Epithelial cell of esophagus (primary cell): ENCODE measurements around the gene ARID1B.

ENCODE experiments used
- DNase-seq: peaks from one replicate; pipeline ENCODE4 v3.0.0; 2010; ENCODE audit warnings: low read depth
- H3K4me3 ChIP-seq: 2 replicates; pipeline ENCODE4 v1.5.1; 2011; ENCODE audit warnings: mild to moderate bottlenecking, low read length, control low read depth
- CTCF ChIP-seq: IDR thresholded peaks from 2 replicates; pipeline ENCODE4 v1.5.1; 2011; ENCODE audit warnings: low read depth, mild to moderate bottlenecking, low read length, control low read depth, inconsistent platforms; ENCODE audit not compliant: insufficient read depth; ENCODE audit errors: missing control alignments

The ARID1B gene

GRCh38 chr6:157158456-157158855 lies 381.3 kb downstream of the ARID1B start:
- no peak for DNase-seq
- no peak for TF ChIP-seq CTCF
- no peak overlapping the region for H3K4me3 ChIP-seq

DNA sequence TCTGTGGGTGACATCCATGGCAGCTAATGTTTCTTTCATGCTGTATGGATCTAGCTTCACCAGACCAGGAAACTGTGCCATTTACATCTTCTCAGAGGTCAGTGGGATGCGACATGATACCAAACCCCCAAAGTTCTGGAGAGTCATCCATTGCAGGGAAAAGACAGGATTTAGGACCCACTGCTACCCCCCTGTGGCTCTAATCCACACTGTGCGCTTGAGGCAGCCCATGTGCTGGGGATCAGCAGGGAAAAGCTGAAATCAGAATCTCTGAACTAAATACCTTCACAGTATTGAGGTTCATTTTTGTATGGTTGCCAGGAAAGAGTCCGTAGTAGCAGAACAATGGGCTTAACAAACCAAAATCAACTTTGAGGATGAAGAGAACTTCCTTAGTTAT lies 381.7 kb downstream of the ARID1B start:
- H3K4me3 ChIP-seq, result no peak overlapping the region
- no peak for DNase-seq
- no peak for TF ChIP-seq CTCF

DNA sequence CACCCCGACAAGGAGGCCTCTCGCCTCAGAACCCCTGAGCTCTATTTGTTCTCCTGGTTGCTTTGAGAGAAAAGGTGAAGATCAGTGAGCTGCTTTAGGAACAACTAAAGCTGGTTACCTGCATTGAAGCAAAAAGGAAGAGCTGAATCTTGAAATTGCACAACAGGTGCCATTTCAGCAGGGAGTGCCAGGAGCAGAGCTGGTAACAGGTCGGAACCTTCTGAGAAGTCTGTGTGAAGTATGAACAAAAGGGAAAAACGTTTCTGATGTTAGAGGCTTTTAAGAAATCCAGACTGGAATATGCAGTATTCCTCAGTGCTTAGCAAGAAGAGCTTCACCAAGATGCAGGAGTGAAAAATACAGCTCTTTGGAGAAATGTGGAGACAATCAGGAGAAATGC lies 382.2 kb downstream of the ARID1B start:
- DNase-seq, result no peak
- no peak overlapping the region for H3K4me3 ChIP-seq
- no peak for TF ChIP-seq CTCF

- no peak for TF ChIP-seq CTCF
- no peak overlapping the region for H3K4me3 ChIP-seq
- no peak for DNase-seq
Measured at GRCh38 chr6:157161912-157162311, 384.7 kb downstream of the ARID1B start.

DNA sequence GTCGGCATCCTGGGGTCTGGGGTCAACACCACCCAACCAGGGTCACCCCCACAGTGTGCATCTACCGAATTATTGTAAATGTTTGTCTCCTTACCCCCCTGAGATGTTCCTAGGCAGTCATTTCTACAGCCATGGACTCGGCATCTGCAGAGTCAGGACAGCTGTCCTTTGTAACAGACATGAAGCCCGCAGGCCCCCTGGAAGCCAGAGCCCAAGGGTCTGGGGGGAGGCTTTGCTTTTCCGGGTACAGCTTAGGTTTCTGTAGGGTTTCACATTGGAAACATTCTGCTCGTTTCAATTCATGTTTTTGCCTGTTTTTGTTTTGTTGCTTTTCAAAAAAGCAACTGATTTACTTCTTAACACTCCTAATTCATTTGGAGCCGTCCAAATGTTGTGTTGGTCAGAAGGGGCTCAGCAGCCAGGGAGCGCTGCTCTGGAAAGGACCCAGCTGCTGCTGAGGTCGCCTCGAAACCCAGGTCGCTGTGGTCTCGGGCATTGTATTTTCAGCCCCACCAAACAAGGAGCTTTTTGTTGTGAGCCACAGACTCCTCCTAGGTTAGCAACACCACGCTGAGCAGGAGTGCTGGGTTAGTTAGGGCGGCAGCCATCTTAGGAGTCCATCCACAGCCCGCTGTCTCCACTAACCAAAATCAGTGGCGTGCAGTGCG lies 385.7 kb downstream of the ARID1B start:
- TF ChIP-seq CTCF, result no peak
- no peak for DNase-seq
- no peak overlapping the region for H3K4me3 ChIP-seq

GRCh38 chr6:157163434-157164159 lies 386.4 kb downstream of the ARID1B start:
- no peak overlapping the region for H3K4me3 ChIP-seq
- DNase-seq, result no peak
- TF ChIP-seq CTCF, result no peak

DNA sequence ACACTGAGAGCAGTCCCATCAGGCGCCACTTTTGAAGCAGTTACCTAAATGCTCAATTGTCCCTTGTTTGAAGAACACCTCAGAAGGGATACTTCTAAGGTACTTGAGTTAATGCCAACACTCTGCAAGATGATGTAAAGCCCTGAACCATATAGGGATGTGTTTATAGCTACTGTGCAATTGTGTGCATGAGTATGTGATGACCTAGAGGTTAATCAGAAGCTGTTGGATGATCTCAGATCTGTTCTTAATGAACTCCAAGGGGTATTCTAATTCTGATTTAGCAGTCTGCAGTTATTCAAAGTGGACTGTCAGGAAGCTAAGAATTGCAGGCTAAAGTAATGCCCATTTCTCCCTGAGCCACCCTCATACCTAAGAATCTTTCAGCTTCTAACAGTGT lies 387.8 kb downstream of the ARID1B start:
- no peak for TF ChIP-seq CTCF
- no peak for DNase-seq
- no peak overlapping the region for H3K4me3 ChIP-seq
